NCI-H524 treated with DMSO at 0.1 percent for 48 hours (cell line): Measurements from ENCODE around the gene CTU1.

Source experiments
- DNase-seq: peaks from one replicate; lab custom pipeline; 2025; lab: John Stamatoyannopoulos, UW

Gene CTU1

GRCh38 chr19:51082611-51083010 lies 25.6 kb downstream of the CTU1 start, which contains the start of gene KLK14:
Gene KLK14 (minus strand): TSS chr19:51082887. CDS start chr19:51082614, 273 bp downstream.
- DNase-seq, result no peak

- DNase-seq, result no peak
These were observed 26.7 kb downstream of the CTU1 start for GRCh38 chr19:51081476-51081875.

- DNase-seq, result no peak
These were observed 28.6 kb downstream of the CTU1 start for GRCh38 chr19:51079481-51080110.

- DNase-seq, result no peak
These were observed 29.5 kb downstream of the CTU1 start for GRCh38 chr19:51078731-51079130.

- DNase-seq, result no peak
These were observed 30.1 kb downstream of the CTU1 start for GRCh38 chr19:51078104-51078503.

- no peak for DNase-seq
These were observed 31.5 kb downstream of the CTU1 start for GRCh38 chr19:51076631-51077213.

GRCh38 chr19:51075998-51076397 lies 32.2 kb downstream of the CTU1 start:
- DNase-seq, result no peak

GRCh38 chr19:51071095-51071405 lies 37.2 kb downstream of the CTU1 start:
- no peak for DNase-seq

- no peak for DNase-seq
These were observed 37.7 kb downstream of the CTU1 start for GRCh38 chr19:51070334-51071094.

GRCh38 chr19:51066393-51067186 lies 41.6 kb downstream of the CTU1 start:
- no peak for DNase-seq

GRCh38 chr19:51065221-51065960 lies 42.8 kb downstream of the CTU1 start:
- no peak for DNase-seq

- DNase-seq, result no peak
These were observed 43.5 kb downstream of the CTU1 start, which contains the start of gene KLK13 for GRCh38 chr19:51064534-51065220. Gene KLK13 (minus strand): TSS chr19:51065092. CDS start chr19:51065067, 25 bp downstream.

GRCh38 chr19:51063664-51064063 lies 44.5 kb downstream of the CTU1 start:
- no peak for DNase-seq

- DNase-seq, result no peak
These were observed 47.2 kb downstream of the CTU1 start for GRCh38 chr19:51060973-51061372.

- DNase-seq, result no peak
These were observed 47.9 kb downstream of the CTU1 start for GRCh38 chr19:51060336-51060735.

GRCh38 chr19:51059715-51060114 lies 48.5 kb downstream of the CTU1 start:
- DNase-seq, result no peak

GRCh38 chr19:51055866-51056265 lies 52.3 kb downstream of the CTU1 start:
- DNase-seq, result no peak
